HUES6 (cell line): ENCODE data around the gene TMEM178B.

ENCODE experiments used
- H3K27ac ChIP-seq: 2 replicates; pipeline ENCODE4 v1.7.0; 2013; ENCODE audit warnings: low read depth, mild to moderate bottlenecking, low read length, inconsistent platforms
- H3K27me3 ChIP-seq: 2 replicates; pipeline ENCODE4 v1.6.1; 2013; ENCODE audit warnings: low read length; ENCODE audit not compliant: control insufficient read depth, insufficient read depth
- H3K36me3 ChIP-seq: 2 replicates; pipeline ENCODE4 v1.6.1; 2013; ENCODE audit warnings: low read length; ENCODE audit not compliant: control insufficient read depth, insufficient read depth
- H3K4me1 ChIP-seq: 2 replicates; pipeline ENCODE4 v1.6.1; 2013; ENCODE audit warnings: low read length; ENCODE audit not compliant: control insufficient read depth, insufficient read depth
- H3K4me3 ChIP-seq: 2 replicates; pipeline ENCODE4 v1.5.1; 2013; ENCODE audit warnings: low read depth, low read length
- H3K9ac ChIP-seq: one replicate; pipeline ENCODE4 v1.6.1; 2013; ENCODE audit warnings: mild to moderate bottlenecking, low read length
- H3K9me3 ChIP-seq: 2 replicates; pipeline ENCODE4 v1.6.1; 2013; ENCODE audit warnings: low read depth, low read length; ENCODE audit not compliant: control insufficient read depth, insufficient read depth

Gene TMEM178B

GRCh38 chr7:141290973-141291372 is 217.1 kb downstream of the TMEM178B start:
- Histone ChIP-seq H3K9ac (no peak overlapping the region), H3K36me3 (no peaks in the 10 kb centered on the region), H3K4me1 (peaks cover 3% of the 10 kb centered on the region; the same call in 1 of the 2 replicates), H3K27ac (no peak overlapping the region), H3K9me3 (no peaks in the 10 kb centered on the region), H3K4me3 (no peak overlapping the region), H3K27me3 (no peaks in the 10 kb centered on the region)

- no peak overlapping the region for H3K9ac ChIP-seq
- no peak overlapping the region for H3K27ac ChIP-seq
- no peaks in the 10 kb centered on the region for H3K27me3 ChIP-seq
- H3K36me3 ChIP-seq = no peaks in the 10 kb centered on the region
- no peak overlapping the region for H3K4me3 ChIP-seq
- peaks cover 3% of the 10 kb centered on the region; the same call in 1 of the 2 replicates for H3K4me1 ChIP-seq
- no peaks in the 10 kb centered on the region for H3K9me3 ChIP-seq
These were observed 217.7 kb downstream of the TMEM178B start for GRCh38 chr7:141291541-141291940.

- H3K4me1 ChIP-seq = peaks cover 3% of the 10 kb centered on the region; the same call in 1 of the 2 replicates
- H3K27me3 ChIP-seq = no peaks in the 10 kb centered on the region
- H3K9ac ChIP-seq = no peak overlapping the region
- H3K27ac ChIP-seq = no peak overlapping the region
- no peaks in the 10 kb centered on the region for H3K9me3 ChIP-seq
- H3K4me3 ChIP-seq = no peak overlapping the region
- no peaks in the 10 kb centered on the region for H3K36me3 ChIP-seq
These were observed 220.4 kb downstream of the TMEM178B start for GRCh38 chr7:141294143-141294829.

- H3K9me3 ChIP-seq = no peaks in the 10 kb centered on the region
- H3K27ac ChIP-seq = no peak overlapping the region
- peaks cover 3% of the 10 kb centered on the region; the same call in 1 of the 2 replicates for H3K4me1 ChIP-seq
- H3K36me3 ChIP-seq = no peaks in the 10 kb centered on the region
- H3K27me3 ChIP-seq = no peaks in the 10 kb centered on the region
- H3K4me3 ChIP-seq = no peak overlapping the region
- H3K9ac ChIP-seq = no peak overlapping the region
These were observed 221.6 kb downstream of the TMEM178B start for GRCh38 chr7:141295367-141295895.

- H3K27me3 ChIP-seq = no peaks in the 10 kb centered on the region
- H3K36me3 ChIP-seq = no peaks in the 10 kb centered on the region
- no peak overlapping the region for H3K9ac ChIP-seq
- H3K4me3 ChIP-seq = no peak overlapping the region
- no peak overlapping the region for H3K27ac ChIP-seq
- H3K9me3 ChIP-seq = no peaks in the 10 kb centered on the region
- H3K4me1 ChIP-seq = 0 out of 2 replicates have a peak, but pooled peaks cover 4% of the 10 kb centered on the region
These were observed 227.0 kb downstream of the TMEM178B start for GRCh38 chr7:141300816-141301215.

GRCh38 chr7:141301544-141301943 is 227.7 kb downstream of the TMEM178B start:
- Histone ChIP-seq H3K9me3 (no peaks in the 10 kb centered on the region), H3K4me1 (0 out of 2 replicates have a peak, but pooled peaks cover 4% of the 10 kb centered on the region), H3K9ac (no peak overlapping the region), H3K27me3 (no peaks in the 10 kb centered on the region), H3K27ac (no peak overlapping the region), H3K4me3 (no peak overlapping the region), H3K36me3 (no peaks in the 10 kb centered on the region)

- Histone ChIP-seq H3K36me3 (no peaks in the 10 kb centered on the region), H3K4me1 (0 out of 2 replicates have a peak, but pooled peaks cover 4% of the 10 kb centered on the region), H3K27ac (no peak overlapping the region), H3K9me3 (no peaks in the 10 kb centered on the region), H3K9ac (no peak overlapping the region), H3K4me3 (no peak overlapping the region), H3K27me3 (no peaks in the 10 kb centered on the region)
These were observed 228.8 kb downstream of the TMEM178B start for GRCh38 chr7:141302617-141303016.

GRCh38 chr7:141304291-141304690 is 230.4 kb downstream of the TMEM178B start:
- H3K9ac ChIP-seq = no peak overlapping the region

GRCh38 chr7:141306081-141306480 is 232.2 kb downstream of the TMEM178B start:
- Histone ChIP-seq H3K27ac (no peak overlapping the region), H3K9ac (no peak overlapping the region), H3K4me1 (0 out of 2 replicates have a peak, but pooled peaks cover 1% of the 10 kb centered on the region), H3K27me3 (no peaks in the 10 kb centered on the region), H3K9me3 (no peaks in the 10 kb centered on the region), H3K4me3 (no peak overlapping the region), H3K36me3 (no peaks in the 10 kb centered on the region)

More at GRCh38 chr7:141304291-141304690, 230.4 kb downstream of the TMEM178B start:
- Histone ChIP-seq H3K4me1 (0 out of 2 replicates have a peak, but pooled peaks cover 4% of the 10 kb centered on the region), H3K27ac (no peak overlapping the region), H3K27me3 (no peaks in the 10 kb centered on the region), H3K36me3 (no peaks in the 10 kb centered on the region), H3K9me3 (no peaks in the 10 kb centered on the region), H3K4me3 (no peak overlapping the region)

- Histone ChIP-seq H3K9ac (no peak overlapping the region), H3K9me3 (no peaks in the 10 kb centered on the region), H3K27me3 (no peaks in the 10 kb centered on the region), H3K27ac (no peak overlapping the region), H3K4me1 (no peaks in the 10 kb centered on the region), H3K36me3 (no peaks in the 10 kb centered on the region), H3K4me3 (no peak overlapping the region)
These were observed 238.5 kb downstream of the TMEM178B start for GRCh38 chr7:141312395-141312794.

- Histone ChIP-seq H3K36me3 (no peaks in the 10 kb centered on the region), H3K4me3 (no peak overlapping the region), H3K9me3 (no peaks in the 10 kb centered on the region), H3K9ac (no peak overlapping the region), H3K27ac (no peak overlapping the region), H3K4me1 (no peaks in the 10 kb centered on the region), H3K27me3 (no peaks in the 10 kb centered on the region)
These were observed 239.1 kb downstream of the TMEM178B start for GRCh38 chr7:141312828-141313521.
